H1 (cell line): ENCODE measurements around the gene GRIA1.

ENCODE experiments used
- ASH2L ChIP-seq: fragments of 200-600, 300-600 bp; sonication (generic); IDR thresholded peaks from one replicate; pipeline ENCODE4 v1.7.1; 2017; ENCODE audit warnings: low read length
- CREB1 ChIP-seq: IDR thresholded peaks from 2 replicates; pipeline ENCODE4 v1.6.1; 2012; ENCODE audit warnings: inconsistent platforms
- EGR1 ChIP-seq: IDR thresholded peaks from 2 replicates; pipeline ENCODE4 v1.6.1; 2011; ENCODE audit warnings: low read depth, low read length, borderline replicate concordance
- EZH2 ChIP-seq: fragments of 200-600 bp; sonication (generic); IDR thresholded peaks from 2 replicates; pipeline ENCODE4 v1.7.1; 2012; ENCODE audit warnings: low read depth, mild to moderate bottlenecking, moderate library complexity, low read length, inconsistent platforms; ENCODE audit not compliant: severe bottlenecking
- POLR2A ChIP-seq, 2 experiments: IDR thresholded peaks; 1 replicate in 1 of 2; 2 replicates in 1 of 2; pipeline ENCODE4 v1.6.1; 2011; ENCODE audit warnings: low read depth in 2 of 2, low read length in 2 of 2, mild to moderate bottlenecking in 2 of 2; ENCODE audit errors: control extremely low read depth in 1 of 2
- POLR2AphosphoS5 ChIP-seq: IDR thresholded peaks from 2 replicates; pipeline ENCODE4 v1.6.1; 2011; ENCODE audit warnings: low read depth, low read length
- RBBP5 ChIP-seq: IDR thresholded peaks from 2 replicates; pipeline ENCODE4 v1.7.1; 2012; ENCODE audit warnings: low read depth, mild to moderate bottlenecking, inconsistent platforms, low read length, moderate library complexity, borderline replicate concordance
- SRF ChIP-seq: IDR thresholded peaks from 2 replicates; pipeline ENCODE4 v1.6.1; 2011; ENCODE audit warnings: mild to moderate bottlenecking, low read depth, low read length, moderate library complexity
- TCF12 ChIP-seq: IDR thresholded peaks from 2 replicates; pipeline ENCODE4 v1.6.1; 2011; ENCODE audit warnings: low read depth, mild to moderate bottlenecking, low read length
- TF ChIP-seq, protein P1 (sequence below), 3 experiments: IDR thresholded peaks; 1 replicate in 2 of 3; 2 replicates in 1 of 3; pipeline versions ENCODE4 v1.5.1 to v1.6.1; 2011; ENCODE audit warnings: low read length in 3 of 3, mild to moderate bottlenecking in 3 of 3, inconsistent platforms in 2 of 3, low read depth in 1 of 3, moderate library complexity in 1 of 3; ENCODE audit not compliant: insufficient read depth in 1 of 3; ENCODE audit errors: control extremely low read depth in 1 of 3

DNA sequence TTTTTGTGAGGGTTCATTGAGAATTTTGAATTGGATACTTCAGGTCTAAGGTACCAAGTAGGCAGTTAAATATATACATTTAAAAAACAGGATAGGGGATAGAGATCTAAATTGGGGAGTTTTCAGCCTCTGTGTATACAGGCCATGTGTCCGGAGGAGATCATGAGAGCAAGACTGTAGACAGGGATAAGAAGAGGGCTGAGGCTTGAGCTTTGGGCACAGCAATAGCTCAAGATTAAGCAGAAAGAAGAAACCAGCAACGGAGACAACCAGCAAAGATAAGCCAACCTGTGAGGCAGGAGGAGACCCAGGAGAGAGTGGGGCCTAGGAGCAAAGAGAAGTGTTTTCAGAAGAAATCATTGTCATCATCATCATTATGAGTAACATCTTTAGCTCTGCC, 258.4 kb downstream of the GRIA1 start:
- no peak for TF ChIP-seq EZH2
- TF ChIP-seq SRF = no peak
- TF ChIP-seq, protein P1, sequence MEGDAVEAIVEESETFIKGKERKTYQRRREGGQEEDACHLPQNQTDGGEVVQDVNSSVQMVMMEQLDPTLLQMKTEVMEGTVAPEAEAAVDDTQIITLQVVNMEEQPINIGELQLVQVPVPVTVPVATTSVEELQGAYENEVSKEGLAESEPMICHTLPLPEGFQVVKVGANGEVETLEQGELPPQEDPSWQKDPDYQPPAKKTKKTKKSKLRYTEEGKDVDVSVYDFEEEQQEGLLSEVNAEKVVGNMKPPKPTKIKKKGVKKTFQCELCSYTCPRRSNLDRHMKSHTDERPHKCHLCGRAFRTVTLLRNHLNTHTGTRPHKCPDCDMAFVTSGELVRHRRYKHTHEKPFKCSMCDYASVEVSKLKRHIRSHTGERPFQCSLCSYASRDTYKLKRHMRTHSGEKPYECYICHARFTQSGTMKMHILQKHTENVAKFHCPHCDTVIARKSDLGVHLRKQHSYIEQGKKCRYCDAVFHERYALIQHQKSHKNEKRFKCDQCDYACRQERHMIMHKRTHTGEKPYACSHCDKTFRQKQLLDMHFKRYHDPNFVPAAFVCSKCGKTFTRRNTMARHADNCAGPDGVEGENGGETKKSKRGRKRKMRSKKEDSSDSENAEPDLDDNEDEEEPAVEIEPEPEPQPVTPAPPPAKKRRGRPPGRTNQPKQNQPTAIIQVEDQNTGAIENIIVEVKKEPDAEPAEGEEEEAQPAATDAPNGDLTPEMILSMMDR (IDR thresholded peaks at IDR 0.05; ENCODE audit: control extremely low read depth in 1 of 3, insufficient read depth in 1 of 3, low read depth in 1 of 3, low read length in 3 of 3) = no peak
- TF ChIP-seq RBBP5 = no peak
- no peak for TF ChIP-seq POLR2A (IDR thresholded peaks at IDR 0.05; ENCODE audit: control extremely low read depth in 1 of 2, low read depth in 2 of 2, low read length in 2 of 2)
- no peak for TF ChIP-seq ASH2L
- TF ChIP-seq TCF12 = no peak
- no peak for TF ChIP-seq CREB1
- TF ChIP-seq POLR2AphosphoS5 = no peak
- no peak for TF ChIP-seq EGR1
